B cell (primary cell): ENCODE measurements around the gene ZNF493.

ENCODE experiments used
- CTCF ChIP-seq: fragments of 200-600 bp; IDR thresholded peaks from one replicate; pipeline ENCODE4 v1.8.0; 2022; ENCODE audit warnings: antibody characterized with exemption, mild to moderate bottlenecking
- EZH2 ChIP-seq: IDR thresholded peaks from 2 replicates; pipeline ENCODE4 v1.6.1; 2012; ENCODE audit warnings: borderline replicate concordance, low read depth, mild to moderate bottlenecking, moderate library complexity, low read length; ENCODE audit not compliant: insufficient read depth, poor library complexity, severe bottlenecking

- TF ChIP-seq CTCF (no peak), EZH2 (no peak)
Measured at GRCh38 chr19:21396893-21397572, at the start of gene ZNF493.
